ENCODE measurements around the gene TBL3.

GRCh38 chr16:1941162-1942046 is 30.4 kb upstream of the TBL3 start:
- TF ChIP-seq CTCF (IDR thresholded peaks at IDR 0.05) (peak; percentile 35), EZH2 (IDR thresholded peaks at IDR 0.05) (no peak)
